Neuron (in vitro differentiated cells): ENCODE results near the gene VTCN1.
"Not testable (repeated sequence)": the region's sequence is repeated elsewhere in the genome, so short reads cannot be mapped to it uniquely, and the experiment has no call there.

Source experiments
- H2AFZ ChIP-seq: one replicate; pipeline ENCODE4 v1.6.1; 2013; ENCODE audit warnings: low read depth, mild to moderate bottlenecking, inconsistent platforms, low read length, moderate library complexity
- H3K27me3 ChIP-seq: one replicate; pipeline ENCODE4 v1.6.1; 2013; ENCODE audit warnings: low read length; ENCODE audit not compliant: insufficient read depth
- H3K36me3 ChIP-seq: one replicate; pipeline ENCODE4 v1.6.1; 2013; ENCODE audit warnings: low read length; ENCODE audit not compliant: insufficient read depth
- H3K4me1 ChIP-seq: one replicate; pipeline ENCODE4 v1.6.1; 2013; ENCODE audit warnings: low read length; ENCODE audit not compliant: insufficient read depth
- H3K4me3 ChIP-seq: 2 replicates; pipeline ENCODE4 v1.5.1; 2013; ENCODE audit warnings: mild to moderate bottlenecking, low read length, moderate library complexity
- H3K9me3 ChIP-seq: one replicate; pipeline ENCODE4 v1.6.1; 2013; ENCODE audit warnings: low read length

VTCN1 gene, protein sequence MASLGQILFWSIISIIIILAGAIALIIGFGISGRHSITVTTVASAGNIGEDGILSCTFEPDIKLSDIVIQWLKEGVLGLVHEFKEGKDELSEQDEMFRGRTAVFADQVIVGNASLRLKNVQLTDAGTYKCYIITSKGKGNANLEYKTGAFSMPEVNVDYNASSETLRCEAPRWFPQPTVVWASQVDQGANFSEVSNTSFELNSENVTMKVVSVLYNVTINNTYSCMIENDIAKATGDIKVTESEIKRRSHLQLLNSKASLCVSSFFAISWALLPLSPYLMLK

DNA sequence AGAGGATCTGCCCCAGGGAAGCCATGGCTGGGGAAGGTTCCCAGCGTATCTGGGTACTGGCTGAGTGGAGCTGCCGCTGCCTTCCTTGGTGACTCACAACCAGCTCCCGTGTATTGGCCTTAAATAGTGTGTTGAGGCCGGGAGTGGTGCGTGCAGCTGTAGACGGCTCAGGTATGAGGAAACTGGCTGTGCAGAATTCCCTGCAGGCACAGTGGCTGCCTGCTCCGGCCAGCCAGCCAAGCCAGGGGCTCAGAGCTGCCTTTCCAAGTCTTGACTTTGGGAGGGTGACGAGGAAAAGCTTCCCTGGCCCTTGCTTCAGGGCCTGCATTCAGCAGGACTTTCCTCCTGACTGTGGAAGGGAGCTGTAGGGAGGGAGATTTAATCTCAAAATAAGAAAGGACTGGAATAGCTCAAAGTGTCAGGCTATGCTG, at the start of gene VTCN1:
Gene VTCN1 (minus strand): TSS at position 97 of the 431 bp plus-strand sequence. CDS start 72 bp downstream, at position 25.
- Histone ChIP-seq H3K4me3 (no peak within 1 kb of the TSS), H2AFZ (no peak within 1 kb of the TSS), H3K4me1 (no peaks in the 10 kb centered on the region), H3K36me3 (no peaks in the 10 kb centered on the region), H3K27me3 (peaks cover 4% of the 10 kb centered on the region), H3K9me3 (no peaks in the 10 kb centered on the region)

GRCh38 chr1:117258791-117259190, 48.1 kb upstream of the VTCN1 start:
- no peaks in the 10 kb centered on the region for H3K36me3 ChIP-seq

GRCh38 chr1:117258075-117258474, 47.3 kb upstream of the VTCN1 start:
- H3K36me3 ChIP-seq, H3K4me3 ChIP-seq: not testable (repeated sequence)

More at GRCh38 chr1:117258791-117259190, 48.1 kb upstream of the VTCN1 start:
- H2AFZ ChIP-seq: no peak overlapping the region
- no peaks in the 10 kb centered on the region for H3K4me1 ChIP-seq
- H3K9me3 ChIP-seq: peaks cover 12% of the 10 kb centered on the region
- H3K27me3 ChIP-seq: no peaks in the 10 kb centered on the region
- no peak overlapping the region for H3K4me3 ChIP-seq

GRCh38 chr1:117257291-117257690, 46.6 kb upstream of the VTCN1 start:
- Histone ChIP-seq H3K27me3 (no peaks in the 10 kb centered on the region), H3K36me3 (no peaks in the 10 kb centered on the region), H3K9me3 (peaks cover 12% of the 10 kb centered on the region), H2AFZ (no peak overlapping the region), H3K4me3 (no peak overlapping the region), H3K4me1 (no peaks in the 10 kb centered on the region)

More at GRCh38 chr1:117258075-117258474, 47.3 kb upstream of the VTCN1 start:
- H3K9me3 ChIP-seq: peaks cover 12% of the 10 kb centered on the region
- not testable (repeated sequence) for H2AFZ ChIP-seq, H3K27me3 ChIP-seq, H3K4me1 ChIP-seq

DNA sequence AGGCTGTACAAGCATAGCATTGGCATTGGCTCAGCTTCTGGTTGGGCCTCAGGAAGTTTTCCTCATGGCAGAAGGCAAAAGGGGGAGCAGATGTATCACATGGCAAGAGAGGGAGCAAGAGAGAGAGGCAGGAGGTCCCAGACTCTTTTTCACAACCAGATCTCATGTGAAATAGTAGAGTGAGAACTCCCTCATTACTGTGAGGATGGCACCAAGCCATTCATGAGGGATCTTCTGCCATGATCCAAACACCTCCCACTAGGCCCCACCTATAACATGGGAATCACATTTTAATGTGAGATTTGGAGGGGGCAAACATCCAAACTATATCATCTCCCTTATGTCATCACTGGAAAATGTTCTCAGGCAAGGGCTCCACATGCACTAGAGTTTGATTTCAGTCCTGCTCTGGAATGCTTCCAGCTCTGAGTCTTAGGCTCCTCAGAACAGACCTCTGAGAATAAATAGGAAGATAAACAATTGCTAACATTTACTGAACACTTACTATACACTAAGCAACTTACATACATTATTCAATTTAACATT, 39.4 kb upstream of the VTCN1 start:
- Histone ChIP-seq H3K27me3 (no peaks in the 10 kb centered on the region), H3K36me3 (no peaks in the 10 kb centered on the region), H3K4me3 (no peak overlapping the region), H3K9me3 (no peaks in the 10 kb centered on the region), H2AFZ (no peak overlapping the region), H3K4me1 (no peaks in the 10 kb centered on the region)

- Histone ChIP-seq H3K4me1 (no peaks in the 10 kb centered on the region), H2AFZ (no peak overlapping the region), H3K9me3 (no peaks in the 10 kb centered on the region), H3K4me3 (no peak overlapping the region), H3K27me3 (peaks cover 2% of the 10 kb centered on the region), H3K36me3 (no peaks in the 10 kb centered on the region)
These were observed 34.2 kb upstream of the VTCN1 start for GRCh38 chr1:117244971-117245370.

- peaks cover 2% of the 10 kb centered on the region for H3K27me3 ChIP-seq
- no peak overlapping the region for H3K4me3 ChIP-seq
- H2AFZ ChIP-seq: no peak overlapping the region
- H3K4me1 ChIP-seq: no peaks in the 10 kb centered on the region
- no peaks in the 10 kb centered on the region for H3K9me3 ChIP-seq
- no peaks in the 10 kb centered on the region for H3K36me3 ChIP-seq
These were observed 33.6 kb upstream of the VTCN1 start for GRCh38 chr1:117244306-117244705.

- H3K36me3 ChIP-seq: no peaks in the 10 kb centered on the region
- peaks cover 2% of the 10 kb centered on the region for H3K27me3 ChIP-seq
- no peaks in the 10 kb centered on the region for H3K9me3 ChIP-seq
- no peaks in the 10 kb centered on the region for H3K4me1 ChIP-seq
- no peak overlapping the region for H3K4me3 ChIP-seq
- no peak overlapping the region for H2AFZ ChIP-seq
These were observed 30.8 kb upstream of the VTCN1 start for GRCh38 chr1:117241512-117241911.

GRCh38 chr1:117240547-117240946, 29.8 kb upstream of the VTCN1 start:
- Histone ChIP-seq H2AFZ (no peak overlapping the region), H3K4me1 (no peaks in the 10 kb centered on the region), H3K36me3 (no peaks in the 10 kb centered on the region), H3K4me3 (no peak overlapping the region), H3K9me3 (no peaks in the 10 kb centered on the region), H3K27me3 (peaks cover 2% of the 10 kb centered on the region)

- Histone ChIP-seq H3K4me1 (no peaks in the 10 kb centered on the region), H3K9me3 (no peaks in the 10 kb centered on the region), H2AFZ (no peak overlapping the region), H3K27me3 (peaks cover 2% of the 10 kb centered on the region), H3K4me3 (no peak overlapping the region), H3K36me3 (no peaks in the 10 kb centered on the region)
These were observed 28.7 kb upstream of the VTCN1 start for GRCh38 chr1:117239467-117239866.

DNA sequence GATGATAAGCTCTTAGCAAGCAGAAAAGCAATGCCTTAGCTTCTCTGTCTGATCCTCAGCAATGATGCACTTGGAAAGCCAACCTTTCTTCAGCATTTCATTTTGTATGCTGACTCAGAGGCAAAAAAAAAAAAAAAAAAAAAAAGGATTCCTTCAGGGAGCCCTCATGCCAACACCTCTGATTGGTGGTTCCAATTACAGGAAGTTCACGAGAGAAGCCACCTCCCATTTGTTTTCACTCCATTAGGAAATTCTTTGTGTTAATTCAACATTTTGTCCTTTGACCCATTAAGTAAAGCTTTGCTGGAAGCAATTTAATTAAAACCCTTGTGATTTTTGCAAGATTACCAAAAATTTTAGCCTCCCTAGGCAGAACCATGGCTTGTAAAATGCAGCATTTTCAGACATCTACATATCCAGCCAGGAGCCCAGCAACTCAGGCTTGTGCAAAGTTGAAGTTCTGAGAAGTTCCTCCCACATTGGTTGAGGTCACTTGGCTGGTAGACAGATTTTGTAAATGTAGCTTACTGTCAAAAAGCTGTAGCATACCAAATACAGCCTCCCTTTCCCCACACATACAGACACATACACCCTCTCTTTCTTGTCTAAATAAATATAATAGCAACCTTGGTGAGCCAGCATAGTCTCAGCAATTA, 27.1 kb upstream of the VTCN1 start:
- H3K9me3 ChIP-seq: no peaks in the 10 kb centered on the region
- no peaks in the 10 kb centered on the region for H3K36me3 ChIP-seq
- no peak overlapping the region for H3K4me3 ChIP-seq
- H3K4me1 ChIP-seq: no peaks in the 10 kb centered on the region
- no peak overlapping the region for H2AFZ ChIP-seq
- H3K27me3 ChIP-seq: no peaks in the 10 kb centered on the region

- Histone ChIP-seq H2AFZ (no peak overlapping the region), H3K4me3 (no peak overlapping the region), H3K27me3 (no peaks in the 10 kb centered on the region), H3K9me3 (no peaks in the 10 kb centered on the region), H3K36me3 (no peaks in the 10 kb centered on the region), H3K4me1 (no peaks in the 10 kb centered on the region)
These were observed 25.2 kb upstream of the VTCN1 start for GRCh38 chr1:117235863-117236465.

- H3K4me3 ChIP-seq: no peak overlapping the region
- H3K36me3 ChIP-seq: no peaks in the 10 kb centered on the region
- no peaks in the 10 kb centered on the region for H3K27me3 ChIP-seq
- H3K4me1 ChIP-seq: no peaks in the 10 kb centered on the region
- no peak overlapping the region for H2AFZ ChIP-seq
- peaks cover 5% of the 10 kb centered on the region for H3K9me3 ChIP-seq
These were observed 21.8 kb upstream of the VTCN1 start for GRCh38 chr1:117232531-117232930.
